Right lobe of liver (tissue), 6 donors: Measurements from ENCODE around the gene RTF2. TPM values are rescaled to one million over a fixed set of nuclear protein-coding genes. Genes with fewer than 3 reads are reported as not detected.
A peak's percentile ranks its signal among the peaks of the same experiment; 100 is the strongest.

Source experiments
- ATAC-seq, 4 donors: fragments of 200-7000 bp; cut with Tn5 transposase; one replicate each; pipeline ENCODE4 v1.9.1; 2020; ENCODE audit warnings: mild to moderate bottlenecking in 4 of 4, moderate library complexity in 4 of 4
- DNase-seq, 3 donors: peaks; one replicate each; pipeline ENCODE4 v3.0.0-alpha.2; 2020
- H3K27ac ChIP-seq, 3 donors: fragments of 200-600 bp; one replicate each; pipeline ENCODE4 v1.8.0; 2022
- H3K27me3 ChIP-seq, 2 donors: fragments of 200-600 bp; one replicate each; pipeline ENCODE4 v1.8.0; 2022
- H3K36me3 ChIP-seq, 4 donors: fragments of 200-600 bp; sonication (generic) in 1 of 4; one replicate each; pipeline versions ENCODE4 v1.5.1 to v1.8.0; 2017 to 2022; ENCODE audit warnings: control low read depth in 1 of 4
- H3K4me1 ChIP-seq, 4 donors: fragments of 200-600 bp; sonication (generic) in 1 of 4; one replicate each; pipeline versions ENCODE4 v1.5.1 to v1.8.0; 2017 to 2022; ENCODE audit warnings: control low read depth in 1 of 4
- H3K4me3 ChIP-seq, 3 donors: fragments of 200-600 bp; one replicate each; pipeline ENCODE4 v1.8.0; 2022
- H3K9me3 ChIP-seq, 4 donors: fragments of 200-600 bp; sonication (generic) in 1 of 4; one replicate each; pipeline versions ENCODE4 v1.5.1 to v1.8.0; 2017 to 2022; ENCODE audit warnings: control low read depth in 1 of 4
- POLR2A ChIP-seq: fragments of 450-650 bp; IDR thresholded peaks from one replicate; pipeline ENCODE4 v1.6.1; 2017; ENCODE audit warnings: antibody characterized with exemption, mild to moderate bottlenecking
- WGBS: methylation state at CpG from one replicate; pipeline ENCODE4 v1.1.6; 2018; ENCODE audit warnings: low coverage, low lambda C conversion rate; ENCODE audit not compliant: insufficient coverage; ENCODE audit errors: missing lambda C conversion rate; 5-methylcytosine and 5-hydroxymethylcytosine counted together
- intact Hi-C, 2 donors: fragments of 100-400 bp; cut with DNase I; formaldehyde crosslinking; loops; one replicate each; pipeline versions ENCODE4 v1.11.2 to v1.14.1; 2022
- total RNA-seq, 6 experiments: library from RNA; depleted of rRNA in 2 of 6; stranded (reverse); fragments of >200 nt in 2 of 6; fragmentation: NEBNext Ultra II Directional in 3 of 6; extraction: Animal tissue kit (Norgen Biotek cat#: 25700) in 3 of 6; gene quantifications; one replicate each; pipeline versions ENCODE4 v1.1.0 to v1.2.4, GENCODE V29; 2016 to 2023
- TF ChIP-seq, protein P1 (sequence below), 4 donors: fragments of 200-600 bp in 3 of 4; fragments of 450-650 bp in 1 of 4; IDR thresholded peaks; one replicate each; pipeline versions ENCODE4 v1.5.1 to v1.8.0; 2016 to 2022; ENCODE audit warnings: antibody characterized with exemption in 4 of 4, mild to moderate bottlenecking in 2 of 4
- donor health status: DM: no; HTN: yes; CAD: no.
- donor health status: DM: no; HTN: no; CAD: no.
- donor health status: DM: no; HTN: no; CAD: no.
- donor health status: DM: no; HTN: yes; CAD: no.
- donor health status: DM: no; HTN: yes; CAD: no.

RTF2 gene
- total RNA-seq, 6 experiments from 2014 or later: 29.9 to 40.1 (median 32.6) TPM

DNA sequence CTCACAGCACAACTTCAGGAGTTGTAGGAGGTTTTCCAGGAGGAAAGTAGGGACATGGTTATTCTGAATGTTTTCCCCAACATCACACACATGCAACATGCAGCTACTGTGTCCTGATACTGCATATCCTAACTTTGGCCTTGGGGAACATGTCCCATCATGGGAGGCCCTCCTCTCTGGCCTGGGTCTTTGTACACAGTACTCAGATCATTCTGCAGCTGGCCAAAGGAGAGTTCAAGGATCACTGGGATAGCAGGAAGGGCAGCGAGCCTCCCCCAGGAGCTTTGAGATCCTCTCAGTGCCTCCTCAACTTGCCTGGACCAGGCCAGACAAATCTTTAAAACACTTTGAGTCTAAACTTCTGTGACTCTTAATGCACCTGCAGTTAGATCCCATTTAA lies 43.5 kb upstream of the RTF2 start:
- Histone ChIP-seq H3K27me3 (no peaks in the 10 kb centered on the region), H3K9me3 (no peaks in the 10 kb centered on the region), H3K4me1 (peaks cover 0 to 4% (median 0%) of the 10 kb centered on the region in 4 donors), H3K4me3 (no peak overlapping the region), H3K27ac (no peak overlapping the region), H3K36me3 (no peaks in the 10 kb centered on the region)
- WGBS: no CpG with 5 or more reads among the region's 1 CpG
- intact Hi-C loops: no loop called here
- TF ChIP-seq POLR2A: no peak
- TF ChIP-seq, protein P1, sequence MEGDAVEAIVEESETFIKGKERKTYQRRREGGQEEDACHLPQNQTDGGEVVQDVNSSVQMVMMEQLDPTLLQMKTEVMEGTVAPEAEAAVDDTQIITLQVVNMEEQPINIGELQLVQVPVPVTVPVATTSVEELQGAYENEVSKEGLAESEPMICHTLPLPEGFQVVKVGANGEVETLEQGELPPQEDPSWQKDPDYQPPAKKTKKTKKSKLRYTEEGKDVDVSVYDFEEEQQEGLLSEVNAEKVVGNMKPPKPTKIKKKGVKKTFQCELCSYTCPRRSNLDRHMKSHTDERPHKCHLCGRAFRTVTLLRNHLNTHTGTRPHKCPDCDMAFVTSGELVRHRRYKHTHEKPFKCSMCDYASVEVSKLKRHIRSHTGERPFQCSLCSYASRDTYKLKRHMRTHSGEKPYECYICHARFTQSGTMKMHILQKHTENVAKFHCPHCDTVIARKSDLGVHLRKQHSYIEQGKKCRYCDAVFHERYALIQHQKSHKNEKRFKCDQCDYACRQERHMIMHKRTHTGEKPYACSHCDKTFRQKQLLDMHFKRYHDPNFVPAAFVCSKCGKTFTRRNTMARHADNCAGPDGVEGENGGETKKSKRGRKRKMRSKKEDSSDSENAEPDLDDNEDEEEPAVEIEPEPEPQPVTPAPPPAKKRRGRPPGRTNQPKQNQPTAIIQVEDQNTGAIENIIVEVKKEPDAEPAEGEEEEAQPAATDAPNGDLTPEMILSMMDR (IDR thresholded peaks at IDR 0.05): no peak
- DNase-seq (no peak), ATAC-seq (no peak)

DNA sequence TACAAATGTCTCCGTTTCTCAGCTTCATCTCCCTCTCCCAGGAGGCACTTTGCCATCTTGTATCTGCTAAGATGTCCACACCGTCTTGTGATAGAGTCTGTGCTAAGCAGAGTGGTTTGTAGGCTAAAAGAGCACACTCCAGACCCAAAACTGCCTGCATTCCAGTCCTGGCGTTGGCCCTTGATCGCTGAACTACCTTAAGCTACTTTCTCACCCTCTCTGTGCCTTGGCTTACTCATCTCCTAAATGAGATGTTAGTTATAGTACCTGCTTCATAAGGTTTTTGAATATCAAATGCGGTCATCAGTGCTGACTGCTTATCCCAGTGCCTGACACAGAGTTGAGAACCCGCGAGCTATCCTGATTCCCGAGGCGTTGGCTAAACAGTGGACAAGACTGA lies 42.4 kb upstream of the RTF2 start:
- intact Hi-C loops: no loop called here
- DNase-seq (peak in 1 of 3 donors; percentile 17), ATAC-seq (no peak)
- no peaks in the 10 kb centered on the region for H3K9me3 ChIP-seq
- no peak overlapping the region for H3K4me3 ChIP-seq
- 98% methylated on average over 9 of the region's 9 CpGs for WGBS
- H3K4me1 ChIP-seq: peaks cover 0 to 4% (median 0%) of the 10 kb centered on the region in 4 donors
- TF ChIP-seq POLR2A: no peak
- TF ChIP-seq, protein P1 (IDR thresholded peaks at IDR 0.05): no peak
- no peak overlapping the region for H3K27ac ChIP-seq
- no peaks in the 10 kb centered on the region for H3K36me3 ChIP-seq
- H3K27me3 ChIP-seq: no peaks in the 10 kb centered on the region

DNA sequence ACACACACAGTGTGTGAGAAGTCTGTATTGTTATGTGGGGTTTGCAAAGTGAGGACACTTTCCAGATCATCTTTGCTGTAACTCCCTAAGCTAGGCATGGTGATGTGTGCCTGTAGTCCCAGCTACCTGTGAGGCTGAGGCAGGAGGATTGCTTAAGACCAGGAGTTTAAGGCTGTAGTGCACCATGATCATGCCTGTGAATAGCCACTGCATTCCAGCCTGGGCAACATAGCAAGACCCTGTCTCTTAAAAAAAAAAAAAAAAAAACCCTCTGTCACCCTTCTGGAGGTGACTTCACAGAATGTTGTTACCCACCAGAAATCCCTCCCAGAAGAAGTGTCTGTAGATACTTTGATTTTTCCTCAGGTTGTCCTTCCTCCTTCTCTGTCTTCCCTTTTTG lies 41.5 kb upstream of the RTF2 start:
- no peaks in the 10 kb centered on the region for H3K27me3 ChIP-seq
- no peak overlapping the region for H3K27ac ChIP-seq
- intact Hi-C loops: no loop called here
- no peak for TF ChIP-seq POLR2A
- TF ChIP-seq, protein P1 (IDR thresholded peaks at IDR 0.05): no peak
- no peaks in the 10 kb centered on the region for H3K36me3 ChIP-seq
- no peak overlapping the region for H3K4me3 ChIP-seq
- peaks cover 0 to 4% (median 0%) of the 10 kb centered on the region in 4 donors for H3K4me1 ChIP-seq
- DNase-seq: peak in 1 of 3 donors; percentile 9
- ATAC-seq: no peak
- no peaks in the 10 kb centered on the region for H3K9me3 ChIP-seq

DNA sequence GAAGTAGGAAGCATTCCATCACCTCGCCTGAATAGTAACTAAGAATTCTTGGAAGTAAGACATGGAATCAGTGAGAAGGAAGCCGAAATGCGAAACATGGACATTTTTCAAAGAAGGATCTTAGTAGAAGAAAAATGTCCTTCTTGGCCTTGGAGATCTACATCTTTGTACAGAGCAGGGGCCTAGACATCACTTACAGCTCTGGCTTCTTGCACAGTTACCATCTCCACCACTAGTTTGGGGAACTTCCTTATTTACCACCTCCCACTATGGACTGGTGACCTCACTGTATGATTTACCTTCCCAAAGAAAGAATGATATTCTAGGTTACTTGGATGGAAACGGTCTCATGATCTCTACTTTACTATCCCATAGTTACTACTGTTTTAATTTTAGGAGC lies 40.6 kb upstream of the RTF2 start:
- ATAC-seq: no peak
- Histone ChIP-seq H3K9me3 (no peaks in the 10 kb centered on the region), H3K4me3 (no peak overlapping the region), H3K4me1 (peaks cover 0 to under 1% (median 0%) of the 10 kb centered on the region in 4 donors), H3K27me3 (no peaks in the 10 kb centered on the region), H3K36me3 (no peaks in the 10 kb centered on the region), H3K27ac (no peak overlapping the region)
- WGBS: 55% methylated on average over 4 of the region's 4 CpGs
- intact Hi-C loops: no loop called here
- peak in 1 of 3 donors; percentile 5 for DNase-seq
- TF ChIP-seq, protein P1 (IDR thresholded peaks at IDR 0.05): no peak
- no peak for TF ChIP-seq POLR2A

DNA sequence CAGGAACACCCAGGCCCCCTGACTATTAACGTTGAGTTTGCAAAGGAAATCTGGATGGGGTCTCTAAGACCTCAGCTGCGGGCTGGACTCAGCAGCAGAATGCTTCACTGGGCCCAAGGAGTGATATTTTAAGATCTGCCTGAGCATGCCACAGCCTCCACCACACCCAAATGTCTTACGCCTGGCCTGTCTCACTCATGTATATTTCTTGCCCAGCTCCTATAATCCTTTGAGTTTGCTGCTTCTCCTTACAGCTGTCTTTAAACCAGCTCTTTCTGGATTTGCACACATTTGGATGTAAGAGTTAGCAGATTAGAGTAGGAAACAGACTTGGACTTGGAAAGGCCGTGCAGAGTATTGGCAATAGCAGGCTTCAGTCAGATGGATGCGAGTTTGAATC lies 40.0 kb upstream of the RTF2 start:
- no peak overlapping the region for H3K4me3 ChIP-seq
- WGBS: 100% methylated on average over 2 of the region's 5 CpGs
- intact Hi-C loops: no loop called here
- no peaks in the 10 kb centered on the region for H3K36me3 ChIP-seq
- no peaks in the 10 kb centered on the region for H3K27me3 ChIP-seq
- TF ChIP-seq POLR2A: no peak
- TF ChIP-seq, protein P1 (IDR thresholded peaks at IDR 0.05): no peak
- no peaks in the 10 kb centered on the region for H3K9me3 ChIP-seq
- H3K4me1 ChIP-seq: no peaks in the 10 kb centered on the region
- DNase-seq (peak in 1 of 3 donors; percentile 32), ATAC-seq (no peak)
- no peak overlapping the region for H3K27ac ChIP-seq
